ENCODE measurements around the gene ACLY.

Gene ACLY

DNA sequence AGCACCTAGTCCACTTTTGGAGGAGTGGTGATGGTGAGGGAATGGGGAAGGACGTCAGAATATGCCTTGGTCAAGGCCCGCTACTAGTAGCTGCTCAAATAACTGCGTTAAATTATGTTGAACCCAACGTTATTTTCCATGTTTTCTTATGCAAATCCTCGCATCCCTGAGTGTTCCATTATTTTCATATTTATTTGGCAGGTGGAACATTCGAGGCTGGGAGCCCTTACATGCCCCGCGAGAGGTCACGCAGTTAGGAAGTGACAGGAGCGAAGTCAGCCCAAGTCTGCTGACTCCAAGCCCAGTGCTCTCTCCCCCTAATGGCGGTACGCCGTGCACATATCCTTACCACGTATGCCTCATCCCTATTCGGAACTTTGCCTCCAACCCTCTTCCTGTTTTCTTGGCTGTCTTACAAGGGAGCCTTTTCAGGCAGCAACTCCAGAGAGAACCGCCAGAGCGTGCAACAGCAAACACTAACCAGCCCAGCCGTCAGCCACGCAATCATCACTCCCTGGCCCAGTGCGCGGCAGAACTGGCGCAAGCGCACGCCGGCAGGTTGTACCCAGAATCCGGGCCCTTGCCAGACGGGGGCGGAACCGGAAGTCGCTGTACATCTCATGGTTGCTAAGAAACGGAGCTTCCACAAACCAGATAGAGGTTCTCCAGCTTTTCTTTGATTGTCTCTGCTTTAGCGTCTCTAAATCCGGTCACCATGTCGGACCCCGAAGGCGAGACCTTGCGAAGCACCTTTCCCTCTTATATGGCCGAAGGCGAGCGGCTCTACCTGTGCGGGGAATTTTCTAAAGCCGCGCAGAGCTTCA lies 11.5 kb upstream of the ACLY start, which contains the start of gene ODAD4:
Gene ODAD4 (plus strand): TSS at position 609 of the 824 bp plus-strand sequence. CDS start 107 bp downstream, at position 716.
- Histone ChIP-seq H3K79me2 (ENCODE audit: control insufficient read depth, insufficient read depth, low read length) (no peaks in the 10 kb centered on the region), H3K27me3 (ENCODE audit: insufficient read depth, low read length, poor library complexity) (no peaks in the 10 kb centered on the region), H3K9ac (ENCODE audit: low read length) (peak within 1 kb of the TSS; percentile 83), H2AK5ac (ENCODE audit: low read length) (no peak within 1 kb of the TSS), H3K56ac (ENCODE audit: low read length) (peak within 1 kb of the TSS; percentile 94), H3K23ac (ENCODE audit: low read length) (no peak within 1 kb of the TSS), H3K4me3 (ENCODE audit: low read length) (peak within 1 kb of the TSS; percentile 82), H3K4ac (ENCODE audit: low read depth, low read length) (no peak within 1 kb of the TSS), H3K36me3 (ENCODE audit: control insufficient read depth, insufficient read depth, low read length) (no peaks in the 10 kb centered on the region), H2BK5ac (ENCODE audit: low read length) (peak within 1 kb of the TSS; percentile 25), H2BK15ac (replicated peaks; ENCODE audit: low read depth) (no peak within 1 kb of the TSS), H4K8ac (ENCODE audit: low read depth, low read length) (no peak within 1 kb of the TSS), H4K5ac (ENCODE audit: low read length) (no peak within 1 kb of the TSS), H3K79me1 (ENCODE audit: low read length) (no peaks in the 10 kb centered on the region), H3K4me2 (ENCODE audit: low read length) (peak within 1 kb of the TSS; percentile 98), H2BK120ac (ENCODE audit: low read depth, low read length) (no peak within 1 kb of the TSS), H3K18ac (ENCODE audit: low read length) (no peak within 1 kb of the TSS), H3K4me1 (ENCODE audit: control insufficient read depth, low read depth, low read length) (no peaks in the 10 kb centered on the region), H3K27ac (ENCODE audit: low read depth, low read length) (peak within 1 kb of the TSS; percentile 14)
- peak; percentile 99 for DNase-seq
- no CpG with 5 or more reads among the region's 43 CpGs for WGBS (ENCODE audit: extremely low coverage, insufficient coverage, low lambda C conversion rate)

DNA sequence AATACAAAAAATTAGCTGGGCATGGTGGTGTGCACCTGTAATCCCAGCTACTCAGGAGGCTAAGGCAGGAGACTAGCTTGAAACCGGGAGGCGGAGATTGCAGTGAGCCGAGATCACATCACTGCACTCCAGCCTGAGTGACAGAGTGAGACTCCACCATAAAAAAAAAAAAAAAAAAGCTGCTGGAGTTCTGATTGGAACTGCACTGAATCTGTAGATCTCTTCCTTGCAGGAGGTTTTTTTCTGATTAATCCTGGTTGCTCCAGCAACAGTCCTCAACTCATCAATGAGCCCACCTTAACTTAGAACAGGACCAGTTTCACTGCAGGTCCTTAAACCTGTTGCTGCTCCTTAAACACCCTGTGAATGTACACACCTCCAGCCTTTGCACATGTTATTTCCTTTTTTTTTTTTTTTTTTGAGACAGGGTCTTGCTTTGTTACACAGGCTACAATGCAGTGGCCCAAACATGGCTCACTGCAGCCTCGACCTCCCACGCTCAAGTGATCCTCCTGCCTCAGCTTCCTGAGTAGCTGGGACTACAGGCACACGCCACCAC lies 10.0 kb upstream of the ACLY start:
- WGBS (ENCODE audit: extremely low coverage, insufficient coverage, low lambda C conversion rate) = no CpG with 5 or more reads among the region's 6 CpGs
- no peaks in the 10 kb centered on the region for H3K4me1 ChIP-seq (ENCODE audit: control insufficient read depth, low read depth, low read length)
- DNase-seq = no peak

GRCh38 chr17:41925991-41926590 lies 7.3 kb upstream of the ACLY start:
- Histone ChIP-seq H2BK120ac (ENCODE audit: low read depth, low read length) (no peak overlapping the region), H3K79me2 (ENCODE audit: control insufficient read depth, insufficient read depth, low read length) (no peaks in the 10 kb centered on the region), H3K4ac (ENCODE audit: low read depth, low read length) (no peak overlapping the region), H3K56ac (ENCODE audit: low read length) (no peak overlapping the region), H3K23ac (ENCODE audit: low read length) (no peak overlapping the region), H4K8ac (ENCODE audit: low read depth, low read length) (no peak overlapping the region), H2BK5ac (ENCODE audit: low read length) (no peak overlapping the region), H3K36me3 (ENCODE audit: control insufficient read depth, insufficient read depth, low read length) (no peaks in the 10 kb centered on the region), H3K4me1 (ENCODE audit: control insufficient read depth, low read depth, low read length) (no peaks in the 10 kb centered on the region), H4K5ac (ENCODE audit: low read length) (no peak overlapping the region), H3K79me1 (ENCODE audit: low read length) (no peaks in the 10 kb centered on the region), H3K4me2 (ENCODE audit: low read length) (no peak overlapping the region), H3K4me3 (ENCODE audit: low read length) (no peak overlapping the region), H2BK15ac (replicated peaks; ENCODE audit: low read depth) (no peak overlapping the region), H2AK5ac (ENCODE audit: low read length) (no peak overlapping the region), H3K27me3 (ENCODE audit: insufficient read depth, low read length, poor library complexity) (no peaks in the 10 kb centered on the region), H3K27ac (ENCODE audit: low read depth, low read length) (no peak overlapping the region), H3K18ac (ENCODE audit: low read length) (no peak overlapping the region), H3K9ac (ENCODE audit: low read length) (no peak overlapping the region)
- no CpG with 5 or more reads among the region's 7 CpGs for WGBS (ENCODE audit: extremely low coverage, insufficient coverage, low lambda C conversion rate)
- DNase-seq = no peak

More for the DNA sequence above, 10.0 kb upstream of the ACLY start:
- Histone ChIP-seq H3K79me2 (ENCODE audit: control insufficient read depth, insufficient read depth, low read length) (no peaks in the 10 kb centered on the region), H2BK5ac (ENCODE audit: low read length) (no peak overlapping the region), H3K56ac (ENCODE audit: low read length) (no peak overlapping the region), H3K79me1 (ENCODE audit: low read length) (no peaks in the 10 kb centered on the region), H3K27me3 (ENCODE audit: insufficient read depth, low read length, poor library complexity) (no peaks in the 10 kb centered on the region), H3K23ac (ENCODE audit: low read length) (no peak overlapping the region), H3K27ac (ENCODE audit: low read depth, low read length) (no peak overlapping the region), H3K18ac (ENCODE audit: low read length) (no peak overlapping the region), H2AK5ac (ENCODE audit: low read length) (no peak overlapping the region), H3K4me3 (ENCODE audit: low read length) (no peak overlapping the region), H3K4ac (ENCODE audit: low read depth, low read length) (no peak overlapping the region), H3K4me2 (ENCODE audit: low read length) (no peak overlapping the region), H4K8ac (ENCODE audit: low read depth, low read length) (no peak overlapping the region), H2BK15ac (replicated peaks; ENCODE audit: low read depth) (no peak overlapping the region), H4K5ac (ENCODE audit: low read length) (no peak overlapping the region), H2BK120ac (ENCODE audit: low read depth, low read length) (no peak overlapping the region), H3K36me3 (ENCODE audit: control insufficient read depth, insufficient read depth, low read length) (no peaks in the 10 kb centered on the region), H3K9ac (ENCODE audit: low read length) (no peak overlapping the region)

DNA sequence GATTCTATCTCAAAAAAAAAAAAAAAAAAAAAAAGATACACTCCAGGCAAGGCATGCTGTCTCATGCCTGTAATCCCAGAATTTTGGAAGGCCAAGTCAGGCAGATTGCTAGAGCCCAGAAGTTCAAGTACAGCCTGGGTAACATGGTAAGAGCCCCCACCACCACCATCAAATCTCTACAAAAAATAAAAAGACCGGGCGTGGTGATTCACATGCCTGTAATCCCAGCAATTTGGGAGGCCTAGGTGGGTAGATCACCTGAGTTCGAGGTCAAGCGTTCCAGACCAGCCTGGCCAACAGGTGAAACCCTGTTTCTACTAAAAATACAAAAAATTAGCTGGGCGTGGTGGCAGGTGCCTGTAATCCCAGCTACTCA lies 1.8 kb upstream of the ACLY start:
- H3K36me3 ChIP-seq (ENCODE audit: control insufficient read depth, insufficient read depth, low read length) = no peaks in the 10 kb centered on the region
- no peak overlapping the region for H3K4me2 ChIP-seq (ENCODE audit: low read length)
- no peak for DNase-seq
- no peak overlapping the region for H3K23ac ChIP-seq (ENCODE audit: low read length)
- no peak overlapping the region for H3K4me3 ChIP-seq (ENCODE audit: low read length)
- H2BK15ac ChIP-seq (replicated peaks; ENCODE audit: low read depth) = no peak overlapping the region
- H3K79me1 ChIP-seq (ENCODE audit: low read length) = peaks cover under 1% of the 10 kb centered on the region
- H3K4ac ChIP-seq (ENCODE audit: low read depth, low read length) = no peak overlapping the region
- H3K27me3 ChIP-seq (ENCODE audit: insufficient read depth, low read length, poor library complexity) = no peaks in the 10 kb centered on the region
- H3K4me1 ChIP-seq (ENCODE audit: control insufficient read depth, low read depth, low read length) = peaks cover 19% of the 10 kb centered on the region
- peak overlapping the region; percentile 11 for H3K18ac ChIP-seq (ENCODE audit: low read length)
- no peak overlapping the region for H2AK5ac ChIP-seq (ENCODE audit: low read length)
- H3K27ac ChIP-seq (ENCODE audit: low read depth, low read length) = no peak overlapping the region
- no peak overlapping the region for H4K5ac ChIP-seq (ENCODE audit: low read length)
- H3K56ac ChIP-seq (ENCODE audit: low read length) = no peak overlapping the region
- no CpG with 5 or more reads among the region's 5 CpGs for WGBS (ENCODE audit: extremely low coverage, insufficient coverage, low lambda C conversion rate)
- no peak overlapping the region for H2BK120ac ChIP-seq (ENCODE audit: low read depth, low read length)
- no peak overlapping the region for H3K9ac ChIP-seq (ENCODE audit: low read length)
- H2BK5ac ChIP-seq (ENCODE audit: low read length) = no peak overlapping the region
- peaks cover 31% of the 10 kb centered on the region for H3K79me2 ChIP-seq (ENCODE audit: control insufficient read depth, insufficient read depth, low read length)
- H4K8ac ChIP-seq (ENCODE audit: low read depth, low read length) = no peak overlapping the region

- Histone ChIP-seq H3K79me2 (ENCODE audit: control insufficient read depth, insufficient read depth, low read length) (peaks cover 37% of the 10 kb centered on the region), H2BK5ac (ENCODE audit: low read length) (peak overlapping the region; percentile 53), H2BK120ac (ENCODE audit: low read depth, low read length) (no peak overlapping the region), H3K23ac (ENCODE audit: low read length) (peak overlapping the region; percentile 91), H4K8ac (ENCODE audit: low read depth, low read length) (no peak overlapping the region), H3K4ac (ENCODE audit: low read depth, low read length) (peak overlapping the region; percentile 58), H3K79me1 (ENCODE audit: low read length) (peaks cover 5% of the 10 kb centered on the region), H3K18ac (ENCODE audit: low read length) (peak overlapping the region; percentile 15), H2AK5ac (ENCODE audit: low read length) (peak overlapping the region; percentile 52), H3K4me3 (ENCODE audit: low read length) (no peak overlapping the region), H4K5ac (ENCODE audit: low read length) (no peak overlapping the region), H3K4me2 (ENCODE audit: low read length) (peak overlapping the region; percentile 88), H2BK15ac (replicated peaks; ENCODE audit: low read depth) (no peak overlapping the region), H3K56ac (ENCODE audit: low read length) (peak overlapping the region; percentile 98), H3K27me3 (ENCODE audit: insufficient read depth, low read length, poor library complexity) (no peaks in the 10 kb centered on the region), H3K4me1 (ENCODE audit: control insufficient read depth, low read depth, low read length) (peaks cover 24% of the 10 kb centered on the region), H3K27ac (ENCODE audit: low read depth, low read length) (peak overlapping the region; percentile 97), H3K36me3 (ENCODE audit: control insufficient read depth, insufficient read depth, low read length) (no peaks in the 10 kb centered on the region), H3K9ac (ENCODE audit: low read length) (peak overlapping the region; percentile 87)
- WGBS (ENCODE audit: extremely low coverage, insufficient coverage, low lambda C conversion rate) = no CpG with 5 or more reads among the region's 7 CpGs
- DNase-seq = peak; percentile 86
These were observed 1.3 kb upstream of the ACLY start for GRCh38 chr17:41919840-41920579.
